ENCODE results near the gene ATP2C2.

DNA sequence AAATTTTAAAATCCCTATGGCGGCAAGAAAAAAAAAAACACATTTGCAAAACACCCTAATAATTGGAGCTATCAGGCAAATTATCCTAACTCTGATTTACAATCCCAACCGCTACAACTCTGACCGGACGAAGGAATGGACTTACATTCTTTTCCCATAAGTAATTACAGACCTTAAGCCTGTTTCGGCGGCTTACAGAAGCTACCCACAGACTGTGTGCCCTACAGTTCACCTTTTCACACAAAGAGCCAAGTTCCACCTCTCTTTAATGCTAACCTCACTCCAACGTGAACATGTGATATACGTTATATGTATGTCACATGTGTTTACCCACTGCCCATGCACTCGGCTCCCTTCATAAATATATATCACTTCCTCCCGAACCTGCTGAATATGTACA is 144.8 kb downstream of the ATP2C2 start:
- no peak for TF ChIP-seq POLR2AphosphoS5 (IDR thresholded peaks at IDR 0.05)
- no peak for TF ChIP-seq EP300 (IDR thresholded peaks at IDR 0.05)
- TF ChIP-seq, protein P1, sequence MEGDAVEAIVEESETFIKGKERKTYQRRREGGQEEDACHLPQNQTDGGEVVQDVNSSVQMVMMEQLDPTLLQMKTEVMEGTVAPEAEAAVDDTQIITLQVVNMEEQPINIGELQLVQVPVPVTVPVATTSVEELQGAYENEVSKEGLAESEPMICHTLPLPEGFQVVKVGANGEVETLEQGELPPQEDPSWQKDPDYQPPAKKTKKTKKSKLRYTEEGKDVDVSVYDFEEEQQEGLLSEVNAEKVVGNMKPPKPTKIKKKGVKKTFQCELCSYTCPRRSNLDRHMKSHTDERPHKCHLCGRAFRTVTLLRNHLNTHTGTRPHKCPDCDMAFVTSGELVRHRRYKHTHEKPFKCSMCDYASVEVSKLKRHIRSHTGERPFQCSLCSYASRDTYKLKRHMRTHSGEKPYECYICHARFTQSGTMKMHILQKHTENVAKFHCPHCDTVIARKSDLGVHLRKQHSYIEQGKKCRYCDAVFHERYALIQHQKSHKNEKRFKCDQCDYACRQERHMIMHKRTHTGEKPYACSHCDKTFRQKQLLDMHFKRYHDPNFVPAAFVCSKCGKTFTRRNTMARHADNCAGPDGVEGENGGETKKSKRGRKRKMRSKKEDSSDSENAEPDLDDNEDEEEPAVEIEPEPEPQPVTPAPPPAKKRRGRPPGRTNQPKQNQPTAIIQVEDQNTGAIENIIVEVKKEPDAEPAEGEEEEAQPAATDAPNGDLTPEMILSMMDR (IDR thresholded peaks at IDR 0.05), result no peak
